Type B pancreatic cell (in vitro differentiated cells): ENCODE measurements around the gene CNTNAP2. TPM values are rescaled to one million over a fixed set of nuclear protein-coding genes. Genes with fewer than 3 reads are reported as not detected.
A peak's percentile ranks its signal among the peaks of the same experiment; 100 is the strongest.

Source experiments
- DNase-seq: peaks from one replicate; pipeline ENCODE4 v3.0.0; 2021; ENCODE audit warnings: mixed read lengths; ENCODE audit not compliant: unreplicated experiment; ENCODE audit errors: extremely low spot score
- H3K27ac Mint-ChIP-seq: 2 replicates; pipeline ENCODE4 v1.8.0; 2021; ENCODE audit warnings: mild to moderate bottlenecking, mixed read lengths
- H3K27me3 Mint-ChIP-seq: 2 replicates; pipeline ENCODE4 v1.8.0; 2021; ENCODE audit warnings: mixed read lengths
- H3K36me3 Mint-ChIP-seq: 2 replicates; pipeline ENCODE4 v1.8.0; 2021; ENCODE audit warnings: mixed read lengths
- H3K4me1 Mint-ChIP-seq: one replicate; pipeline ENCODE4 v1.8.0; 2021; ENCODE audit warnings: mixed read lengths; ENCODE audit not compliant: unreplicated experiment
- H3K4me3 Mint-ChIP-seq: 2 replicates; pipeline ENCODE4 v1.8.0; 2021; ENCODE audit warnings: mild to moderate bottlenecking, mixed read lengths
- H3K9me3 Mint-ChIP-seq: 2 replicates; pipeline ENCODE4 v1.8.0; 2021; ENCODE audit warnings: mixed read lengths
- CTCF ChIP-seq: fragments of 200-600 bp; sonication (generic); conservative IDR thresholded peaks from 2 replicates; pipeline ENCODE4 v1.5.0; 2021; ENCODE audit warnings: antibody characterized with exemption, mild to moderate bottlenecking
- total RNA-seq: library from RNA; stranded (reverse); gene quantifications from 2 replicates; pipeline ENCODE4 v1.2.1, GENCODE V29; 2021; ENCODE audit warnings: low replicate concordance

Gene CNTNAP2
- total RNA-seq, 1 donor from 2014 or later = 26.8 TPM

GRCh38 chr7:146956853-146957252 is 840.3 kb downstream of the CNTNAP2 start:
- DNase-seq = no peak
- Mint-ChIP-seq H3K36me3 (no peaks in the 10 kb centered on the region), H3K9me3 (no peaks in the 10 kb centered on the region), H3K4me3 (no peak overlapping the region), H3K27ac (no peak overlapping the region), H3K27me3 (no peaks in the 10 kb centered on the region), H3K4me1 (peaks cover 16% of the 10 kb centered on the region)
- no peak for TF ChIP-seq CTCF

- TF ChIP-seq CTCF = peak; percentile 51
- Mint-ChIP-seq H3K9me3 (no peaks in the 10 kb centered on the region), H3K27me3 (no peaks in the 10 kb centered on the region), H3K36me3 (no peaks in the 10 kb centered on the region), H3K4me3 (no peak overlapping the region), H3K27ac (no peak overlapping the region), H3K4me1 (peaks cover 17% of the 10 kb centered on the region)
- DNase-seq = no peak
Measured at GRCh38 chr7:146960773-146961391, 844.3 kb downstream of the CNTNAP2 start.

GRCh38 chr7:146961617-146962016 is 845.0 kb downstream of the CNTNAP2 start:
- Mint-ChIP-seq H3K9me3 (no peaks in the 10 kb centered on the region), H3K36me3 (no peaks in the 10 kb centered on the region), H3K27me3 (no peaks in the 10 kb centered on the region), H3K27ac (no peak overlapping the region), H3K4me1 (peaks cover 17% of the 10 kb centered on the region), H3K4me3 (no peak overlapping the region)
- TF ChIP-seq CTCF = no peak
- no peak for DNase-seq

- Mint-ChIP-seq H3K27ac (no peak overlapping the region), H3K4me3 (no peak overlapping the region), H3K9me3 (no peaks in the 10 kb centered on the region), H3K27me3 (no peaks in the 10 kb centered on the region), H3K36me3 (no peaks in the 10 kb centered on the region), H3K4me1 (peaks cover 5% of the 10 kb centered on the region)
- TF ChIP-seq CTCF = no peak
- no peak for DNase-seq
Measured at GRCh38 chr7:146966274-146966673, 849.7 kb downstream of the CNTNAP2 start.

GRCh38 chr7:146982482-146982881 is 865.9 kb downstream of the CNTNAP2 start:
- Mint-ChIP-seq H3K9me3 (no peaks in the 10 kb centered on the region), H3K27ac (no peak overlapping the region), H3K4me3 (no peak overlapping the region), H3K4me1 (peaks cover 3% of the 10 kb centered on the region), H3K36me3 (no peaks in the 10 kb centered on the region), H3K27me3 (no peaks in the 10 kb centered on the region)
- no peak for DNase-seq
- TF ChIP-seq CTCF = no peak

GRCh38 chr7:146991596-146991995 is 875.0 kb downstream of the CNTNAP2 start:
- no peaks in the 10 kb centered on the region for H3K4me1 Mint-ChIP-seq
- H3K9me3 Mint-ChIP-seq = no peaks in the 10 kb centered on the region
- no peaks in the 10 kb centered on the region for H3K36me3 Mint-ChIP-seq
- no peak for DNase-seq
- no peak overlapping the region for H3K27ac Mint-ChIP-seq
- TF ChIP-seq CTCF = no peak
- no peak overlapping the region for H3K4me3 Mint-ChIP-seq
- no peaks in the 10 kb centered on the region for H3K27me3 Mint-ChIP-seq
